Endometrium (tissue), 2 donors: ENCODE data around the gene C1QTNF12.

Experiments
- FAIRE-seq: peaks from 2 replicates; lab custom pipeline; 2012; peaks lifted over from hg19 to GRCh38; lab: Jason Lieb, UNC
- donor health status: control.
- donor health status: control.

The C1QTNF12 gene

GRCh38 chr1:1281533-1282321 is 35.2 kb upstream of the C1QTNF12 start:
- FAIRE-seq, result no peak

- FAIRE-seq, result no peak
These were observed 34.4 kb upstream of the C1QTNF12 start for GRCh38 chr1:1280782-1281481.

GRCh38 chr1:1279028-1279427 is 32.5 kb upstream of the C1QTNF12 start:
- no peak for FAIRE-seq

GRCh38 chr1:1278620-1279019 is 32.1 kb upstream of the C1QTNF12 start:
- FAIRE-seq, result no peak

GRCh38 chr1:1275836-1276235 is 29.3 kb upstream of the C1QTNF12 start:
- no peak for FAIRE-seq

- no peak for FAIRE-seq
These were observed 28.5 kb upstream of the C1QTNF12 start for GRCh38 chr1:1274931-1275431.

GRCh38 chr1:1274299-1274930 is 27.9 kb upstream of the C1QTNF12 start:
- FAIRE-seq, result no peak

- FAIRE-seq, result no peak
These were observed 27.2 kb upstream of the C1QTNF12 start, which contains the start of gene UBE2J2 for GRCh38 chr1:1273512-1274298. Gene UBE2J2, minus strand, starts transcription at chr1:1273854. Its CDS starts 5,862 bp downstream, at chr1:1267992.

- no peak for FAIRE-seq
These were observed 26.6 kb upstream of the C1QTNF12 start for GRCh38 chr1:1273209-1273511.

- no peak for FAIRE-seq
These were observed 26.1 kb upstream of the C1QTNF12 start for GRCh38 chr1:1272341-1273208.

- FAIRE-seq, result no peak
These were observed 24.3 kb upstream of the C1QTNF12 start for GRCh38 chr1:1270813-1271212.

GRCh38 chr1:1268284-1268682 is 21.8 kb upstream of the C1QTNF12 start:
- no peak for FAIRE-seq

- FAIRE-seq, result no peak
These were observed 21.2 kb upstream of the C1QTNF12 start for GRCh38 chr1:1267488-1268283.

GRCh38 chr1:1264868-1265272 is 18.3 kb upstream of the C1QTNF12 start:
- FAIRE-seq, result no peak

- FAIRE-seq, result no peak
These were observed 17.5 kb upstream of the C1QTNF12 start for GRCh38 chr1:1264026-1264425.

- FAIRE-seq, result no peak
These were observed 16.2 kb upstream of the C1QTNF12 start for GRCh38 chr1:1262758-1263157.

GRCh38 chr1:1262071-1262470 is 15.5 kb upstream of the C1QTNF12 start:
- FAIRE-seq, result no peak

- no peak for FAIRE-seq
These were observed 14.5 kb upstream of the C1QTNF12 start for GRCh38 chr1:1260843-1261560.

- no peak for FAIRE-seq
These were observed 13.6 kb upstream of the C1QTNF12 start for GRCh38 chr1:1259951-1260600.
